GM19099 (cell line): ENCODE data around the gene CHMP1B.

Experiments used
- POLR2A ChIP-seq: IDR thresholded peaks from 3 replicates; pipeline ENCODE4 v1.6.1; 2011; ENCODE audit warnings: low read depth; ENCODE audit not compliant: insufficient read length; ENCODE audit errors: extremely low read depth

The CHMP1B gene, protein sequence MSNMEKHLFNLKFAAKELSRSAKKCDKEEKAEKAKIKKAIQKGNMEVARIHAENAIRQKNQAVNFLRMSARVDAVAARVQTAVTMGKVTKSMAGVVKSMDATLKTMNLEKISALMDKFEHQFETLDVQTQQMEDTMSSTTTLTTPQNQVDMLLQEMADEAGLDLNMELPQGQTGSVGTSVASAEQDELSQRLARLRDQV

DNA sequence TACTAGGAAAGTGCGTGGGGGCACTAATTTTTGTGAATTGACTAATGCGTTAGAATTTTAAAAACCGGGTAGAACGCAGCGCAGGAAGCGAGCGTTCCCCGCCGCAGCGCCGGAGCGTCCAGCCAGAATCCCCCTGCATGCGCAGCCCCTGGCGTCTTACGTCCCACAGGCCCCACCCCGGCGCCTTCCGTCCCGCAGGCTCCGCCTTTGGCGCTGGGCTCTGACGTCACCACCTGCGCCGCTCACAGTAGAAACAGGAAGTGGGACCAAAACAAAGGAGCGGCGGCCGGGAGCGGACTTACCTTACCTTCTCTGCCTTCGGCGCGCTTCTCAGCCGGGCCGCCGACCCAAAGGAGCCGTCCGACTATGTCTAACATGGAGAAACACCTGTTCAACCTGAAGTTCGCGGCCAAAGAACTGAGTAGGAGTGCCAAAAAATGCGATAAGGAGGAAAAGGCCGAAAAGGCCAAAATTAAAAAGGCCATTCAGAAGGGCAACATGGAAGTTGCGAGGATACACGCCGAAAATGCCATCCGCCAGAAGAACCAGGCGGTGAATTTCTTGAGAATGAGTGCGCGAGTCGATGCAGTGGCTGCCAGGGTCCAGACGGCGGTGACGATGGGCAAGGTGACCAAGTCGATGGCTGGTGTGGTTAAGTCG, at the start of gene CHMP1B:
CHMP1B (plus strand) TSS at position 268 of the 660 bp plus-strand sequence; CDS start at position 367, 99 bp downstream.
- TF ChIP-seq POLR2A: peak; percentile 96

DNA sequence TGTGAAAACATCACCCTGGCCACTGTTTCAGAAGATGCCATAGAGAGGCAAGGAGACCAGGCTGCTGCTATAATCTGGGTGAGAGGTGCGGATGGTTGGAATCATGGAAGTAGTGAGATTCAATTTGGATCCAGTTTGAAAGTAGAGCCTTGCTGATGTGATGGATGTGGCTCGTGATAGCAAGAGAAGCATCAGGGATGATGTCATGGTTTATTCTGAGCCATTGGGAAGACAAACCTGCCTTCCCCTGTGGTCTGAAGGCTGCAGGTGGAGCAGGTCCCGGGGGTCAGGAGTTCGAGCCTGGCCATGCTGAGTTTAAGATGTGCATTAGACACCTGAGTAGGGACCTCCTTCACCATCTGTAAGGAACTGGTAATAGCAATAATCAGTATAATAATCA, 49.6 kb upstream of the CHMP1B start:
- TF ChIP-seq POLR2A: no peak

DNA sequence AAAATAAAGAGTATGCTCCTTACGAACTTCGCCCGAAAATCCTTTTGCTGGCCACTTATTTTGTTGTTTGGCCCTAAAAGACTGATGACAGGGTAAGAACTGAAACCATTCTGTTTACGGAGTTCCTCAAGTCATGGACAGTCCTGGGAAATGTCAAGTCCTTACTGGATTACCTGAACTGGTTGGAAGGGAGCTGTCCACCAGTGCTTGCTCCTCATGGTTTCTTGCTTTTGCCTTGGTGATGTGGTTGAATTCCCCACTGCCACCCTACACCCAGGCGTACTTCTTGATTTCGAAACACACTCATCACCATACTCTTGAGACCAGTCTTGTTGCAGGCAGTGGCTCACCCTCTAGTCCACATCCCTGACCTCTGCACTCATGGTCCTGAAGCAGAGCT, 49.1 kb upstream of the CHMP1B start:
- TF ChIP-seq POLR2A: no peak

DNA sequence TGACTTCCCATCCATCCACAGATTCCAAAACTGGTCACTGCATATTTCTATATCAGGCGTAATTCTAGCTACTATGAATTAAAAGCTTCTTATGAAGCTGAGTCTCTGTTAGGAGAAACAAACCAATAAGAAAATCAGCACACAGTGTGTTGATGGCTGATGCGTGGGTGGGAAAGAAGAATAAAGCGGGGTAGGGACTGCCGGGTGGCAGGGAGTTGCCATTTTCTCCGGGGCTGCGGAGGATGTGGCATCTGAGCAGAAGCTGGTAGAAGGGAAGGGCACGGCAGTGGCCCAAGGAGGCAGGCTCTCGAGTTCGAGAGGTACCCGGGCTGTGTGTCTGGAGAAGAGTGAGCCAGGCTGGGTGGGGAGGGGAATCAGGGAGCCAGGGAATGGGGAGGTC, 48.6 kb upstream of the CHMP1B start:
- no peak for TF ChIP-seq POLR2A

DNA sequence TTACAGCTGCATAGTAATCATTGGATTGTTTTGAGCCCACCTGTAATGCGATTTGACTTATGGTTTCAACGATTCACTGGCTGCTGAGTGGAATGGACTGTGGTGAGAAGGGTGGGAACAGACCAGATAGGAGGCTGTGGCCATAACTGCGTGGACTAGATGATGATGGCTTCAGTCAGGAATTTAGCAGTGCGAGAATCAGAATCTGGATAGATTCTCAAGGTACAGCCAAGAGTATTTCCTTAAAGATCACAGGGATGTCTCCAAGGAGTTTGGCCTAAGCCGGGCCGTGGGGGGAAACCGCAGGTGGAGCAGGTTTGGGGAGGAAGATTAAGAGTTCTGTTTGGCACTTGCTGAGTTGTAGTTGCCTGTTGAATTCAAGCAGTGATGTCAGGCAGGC, 44.0 kb upstream of the CHMP1B start:
- TF ChIP-seq POLR2A: no peak

DNA sequence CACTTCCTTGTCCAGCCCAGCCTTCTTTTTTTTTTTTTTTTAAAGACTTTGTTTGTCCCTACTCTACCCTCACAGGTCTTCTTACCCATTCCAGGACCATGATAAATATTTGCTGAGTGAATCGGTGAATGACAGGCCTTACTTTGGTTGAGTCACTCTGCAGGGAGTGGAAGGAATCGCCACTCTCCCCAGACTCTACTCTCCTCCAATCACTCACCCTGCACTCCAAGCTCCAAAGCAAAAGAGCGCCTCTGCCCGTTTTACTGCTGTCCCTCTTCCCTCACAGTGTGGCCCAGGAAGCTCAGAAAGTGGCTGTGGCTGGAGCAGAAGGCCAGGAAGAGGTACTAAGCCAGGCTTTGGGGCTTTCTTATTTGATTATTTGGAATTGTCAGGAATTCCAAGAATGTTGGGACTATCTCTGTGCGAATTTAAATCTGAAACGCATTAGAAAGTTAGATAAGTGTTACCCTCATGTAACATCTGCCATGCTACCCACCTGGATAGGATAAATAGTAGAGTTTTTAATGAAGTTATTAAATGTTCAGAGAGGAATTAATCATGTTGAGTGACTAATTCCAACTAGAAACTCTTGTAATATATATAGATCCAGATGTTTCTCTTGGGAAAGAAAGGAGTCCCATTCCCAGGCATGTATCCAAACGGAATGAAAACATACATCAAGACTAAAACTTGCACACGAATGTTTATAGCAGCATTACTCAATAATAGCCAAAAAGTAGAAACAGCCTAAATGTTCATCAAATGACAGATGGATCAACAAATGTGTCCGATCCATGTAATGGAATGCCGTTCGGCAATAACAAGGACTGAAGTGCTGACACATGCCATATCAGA, 43.0 kb upstream of the CHMP1B start:
- TF ChIP-seq POLR2A: no peak

DNA sequence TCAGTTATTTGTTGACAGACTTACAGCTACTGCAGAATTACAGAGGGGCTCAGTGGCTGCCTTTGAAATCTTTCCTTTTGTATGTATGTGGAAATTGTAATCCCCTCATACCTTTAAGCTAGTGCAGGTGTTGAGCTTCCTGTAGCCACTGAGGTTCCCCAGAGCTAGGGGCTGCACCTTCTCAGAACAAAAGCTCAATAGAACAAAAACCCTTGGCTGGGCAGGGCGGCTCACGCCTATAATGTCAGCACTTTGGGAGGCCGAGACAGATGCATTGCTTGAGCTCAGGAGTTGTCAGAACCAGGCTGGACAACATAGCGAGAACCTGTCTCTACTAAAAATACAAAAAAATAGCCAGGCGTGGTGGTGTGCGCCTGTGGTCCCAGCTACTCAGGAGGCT, 41.3 kb upstream of the CHMP1B start:
- no peak for TF ChIP-seq POLR2A

DNA sequence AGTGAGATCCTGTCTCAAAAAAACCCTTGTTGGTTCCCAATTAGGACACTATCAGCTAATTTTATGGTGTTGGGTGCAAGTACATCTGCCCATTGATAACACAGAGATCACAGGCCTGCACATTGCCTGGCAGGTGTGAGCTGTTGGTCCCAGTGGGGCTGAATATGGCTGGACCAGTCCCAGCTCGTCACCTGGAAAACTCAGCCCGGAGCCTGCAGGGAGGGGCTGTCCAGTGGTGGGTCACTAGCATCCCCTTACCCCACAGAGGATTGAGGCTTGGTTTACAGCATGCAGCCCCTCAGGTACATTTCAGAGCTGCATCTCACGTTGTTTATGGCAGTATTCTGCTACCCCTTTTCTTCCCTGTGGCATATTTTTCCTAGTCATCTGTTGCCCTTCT, 40.8 kb upstream of the CHMP1B start:
- no peak for TF ChIP-seq POLR2A

DNA sequence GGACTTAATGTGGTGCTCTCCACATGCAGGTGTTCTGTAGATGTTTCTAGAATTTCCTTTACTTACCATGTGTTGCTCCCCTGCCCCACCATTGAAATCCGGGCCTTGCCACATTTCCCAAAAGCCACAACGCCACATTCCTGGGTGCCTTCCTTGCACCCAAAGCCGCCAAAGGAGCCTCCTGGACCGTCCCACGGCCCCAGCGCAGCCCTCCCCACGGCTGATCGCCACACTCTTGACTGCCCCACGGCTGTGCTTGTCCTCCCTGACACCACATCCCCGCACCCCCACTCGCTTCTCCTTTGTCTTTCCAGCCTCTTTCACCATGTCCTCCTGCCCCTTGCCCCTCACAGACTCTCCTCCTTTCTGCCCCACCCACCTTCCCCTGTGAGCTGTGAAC, 40.2 kb upstream of the CHMP1B start:
- no peak for TF ChIP-seq POLR2A

DNA sequence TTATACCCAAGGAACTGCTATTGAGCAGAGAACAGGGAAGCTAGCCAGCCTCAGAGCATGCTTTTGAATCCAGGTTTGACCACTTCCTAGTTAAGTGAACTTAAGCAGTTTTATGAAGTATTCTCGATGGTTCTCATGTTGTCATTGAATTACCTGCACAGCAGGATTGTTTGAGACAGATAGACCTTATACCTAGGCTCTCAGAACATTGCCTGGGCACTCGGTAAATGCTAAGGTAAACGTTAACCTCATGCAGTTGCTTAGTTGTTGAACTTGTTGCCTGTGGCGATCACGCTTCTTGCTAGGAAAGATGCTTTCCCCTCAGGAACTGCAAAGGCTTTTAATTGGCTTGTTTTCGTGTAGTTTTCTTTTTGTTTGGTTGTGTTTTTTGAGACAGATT, 34.0 kb upstream of the CHMP1B start:
- TF ChIP-seq POLR2A: no peak

DNA sequence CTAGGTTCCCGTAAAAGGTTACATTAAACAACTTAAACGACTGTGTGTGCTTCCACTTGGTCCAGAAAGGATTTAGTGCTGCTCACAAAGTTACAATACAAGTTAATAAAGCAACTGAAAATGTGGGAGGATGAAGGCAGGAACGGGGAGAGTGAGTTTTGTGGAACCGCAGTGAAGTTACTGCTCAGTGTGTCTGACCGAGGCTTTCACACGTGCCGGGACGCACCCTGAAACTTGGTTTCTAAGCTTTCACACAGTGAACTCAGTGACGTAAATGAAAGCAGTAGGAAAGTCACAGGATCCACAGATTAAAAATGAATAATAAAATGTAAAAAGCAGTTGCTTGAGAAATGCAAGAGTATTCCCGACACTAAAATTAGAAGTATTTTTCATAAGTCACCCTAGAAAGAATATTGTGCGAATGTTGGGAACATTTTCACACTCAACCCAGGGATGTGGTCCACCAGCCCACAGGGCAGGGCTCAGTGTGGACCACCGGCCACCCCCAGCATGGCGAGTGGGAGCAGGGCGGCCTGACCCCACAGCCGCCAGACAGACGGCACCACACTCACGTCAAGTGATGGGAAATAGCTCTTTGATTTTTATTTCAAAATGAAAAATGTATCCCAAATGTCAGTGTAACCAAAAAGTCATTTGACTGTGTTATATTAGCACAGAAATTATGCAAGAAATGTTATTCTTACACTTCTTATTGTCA, 32.6 kb upstream of the CHMP1B start:
- no peak for TF ChIP-seq POLR2A

DNA sequence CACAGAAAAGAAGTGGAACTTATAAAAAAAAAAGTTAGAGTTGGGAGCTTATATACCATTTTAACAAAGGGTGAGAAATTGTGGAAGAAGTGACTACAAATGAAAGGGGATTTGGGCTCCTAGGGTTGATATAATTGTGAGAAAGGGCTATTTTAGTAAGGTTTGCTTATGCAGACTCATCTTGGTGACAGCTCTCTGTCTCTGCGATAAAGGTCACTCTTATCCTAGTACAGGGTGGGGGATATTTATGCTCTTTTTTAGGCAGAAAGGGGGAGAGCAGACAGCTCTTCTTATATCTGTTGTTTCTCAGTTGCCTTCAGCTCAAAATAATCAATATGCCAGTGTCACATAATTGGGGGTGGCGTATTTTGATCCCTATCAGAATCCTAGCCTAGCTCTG, 31.3 kb upstream of the CHMP1B start:
- TF ChIP-seq POLR2A: no peak

DNA sequence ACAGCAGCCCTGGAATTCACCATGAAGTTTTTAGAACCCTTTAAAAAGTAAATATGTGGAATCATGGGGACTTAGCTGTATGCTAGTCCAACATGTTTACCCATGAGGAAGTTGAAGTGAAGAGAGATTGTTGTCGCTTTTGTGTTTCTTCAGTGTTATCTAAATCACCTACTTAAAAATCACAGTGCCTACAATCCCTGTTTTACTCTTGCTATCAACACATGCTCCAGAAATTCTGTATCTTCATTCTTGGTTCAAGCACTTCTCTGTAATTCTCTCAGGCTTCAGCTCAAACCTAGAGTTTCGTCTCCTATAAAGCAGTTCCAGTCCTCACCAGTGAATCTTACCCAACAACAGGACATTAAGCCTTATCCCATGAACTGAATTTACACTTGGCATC, 30.5 kb upstream of the CHMP1B start:
- TF ChIP-seq POLR2A: no peak

DNA sequence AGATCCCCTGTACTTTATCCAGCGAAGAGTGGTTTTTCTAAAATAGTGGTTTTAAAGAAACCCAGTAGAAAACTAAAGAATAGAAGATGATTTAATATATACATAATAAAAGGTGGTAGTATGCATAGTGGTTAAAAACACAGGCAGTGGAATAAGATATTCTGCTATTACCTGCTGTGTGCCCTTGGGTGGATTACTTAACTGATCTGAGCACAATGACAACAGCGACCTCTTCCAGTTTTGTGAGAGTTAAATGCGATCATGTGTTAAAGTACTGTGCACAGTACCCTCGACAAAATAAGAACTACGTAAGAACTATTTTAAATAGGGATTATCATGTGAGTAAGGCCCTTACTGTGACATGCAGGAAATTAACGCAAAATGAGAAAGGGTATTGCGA, 30.0 kb upstream of the CHMP1B start:
- no peak for TF ChIP-seq POLR2A

DNA sequence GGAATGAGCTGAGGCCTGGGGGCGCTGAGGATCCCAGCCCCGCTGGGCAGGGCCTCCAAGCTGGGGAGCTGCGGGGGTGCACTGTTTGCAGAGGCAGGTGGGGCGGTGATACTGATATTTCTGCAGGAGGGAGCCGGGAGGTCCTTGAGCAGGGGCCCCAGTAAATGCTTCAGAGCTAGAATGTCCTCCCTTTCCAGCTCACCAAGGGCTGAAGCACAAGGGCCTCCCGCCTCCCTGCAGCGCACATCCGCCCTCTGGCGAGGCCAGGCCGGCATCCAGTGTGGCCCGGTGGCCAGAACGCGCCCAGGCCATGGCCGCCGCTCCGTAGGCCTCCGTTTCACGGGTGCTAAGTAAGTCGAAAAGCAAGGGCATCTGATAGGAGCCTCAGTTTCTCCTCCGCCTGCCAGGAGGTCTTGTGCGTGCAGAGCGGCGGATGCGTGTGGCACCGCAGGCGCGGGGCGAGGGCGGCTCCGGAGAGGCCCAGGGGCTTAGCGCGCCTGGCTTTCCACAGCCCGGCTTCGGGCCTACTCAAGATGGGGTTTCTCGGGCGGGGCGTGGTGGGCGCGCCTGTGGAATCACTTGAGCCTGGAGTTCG, 29.5 kb upstream of the CHMP1B start:
- TF ChIP-seq POLR2A: no peak
